Measurements from ENCODE around the gene ZKSCAN3. TPM values are rescaled to one million over a fixed set of nuclear protein-coding genes. Genes with fewer than 3 reads are reported as not detected.

ZKSCAN3 gene
- total and polyA plus RNA-seq, 2 of the 8 experiments (the other 6 are each of a cell fraction or from before 2014, with no cell fraction given), result 2.7 to 9.8 TPM

- TF ChIP-seq RFX5 (IDR thresholded peaks at IDR 0.05; ENCODE audit: borderline replicate concordance, low read depth, low read length) (no peak), SIRT6 (IDR thresholded peaks at IDR 0.05; ENCODE audit: low read length) (no peak), NANOG (IDR thresholded peaks at IDR 0.05; ENCODE audit: insufficient read depth, low read depth, low read length, poor library complexity, severe bottlenecking) (no peak), RAD21 (IDR thresholded peaks at IDR 0.05 in 1 of 2, conservative IDR thresholded peaks at IDR 0.05 in 1 of 2; ENCODE audit: low read depth in 2 of 2, low read length in 2 of 2) (no peak), FOSL1 (IDR thresholded peaks at IDR 0.05; ENCODE audit: insufficient read depth, low read depth, low read length) (no peak), KDM5A (IDR thresholded peaks at IDR 0.05; ENCODE audit: low read length) (no peak), CTCF (IDR thresholded peaks at IDR 0.05; ENCODE audit: control extremely low read depth in 1 of 3, insufficient read depth in 1 of 3, low read depth in 1 of 3, low read length in 3 of 3) (no peak)
These were observed 40.9 kb downstream of the ZKSCAN3 start (continued) for GRCh38 chr6:28390688-28391087.

All from H1 (cell line).